GM12878 (cell line): Measurements from ENCODE around the gene HLA-B. TPM values are rescaled to one million over a fixed set of nuclear protein-coding genes. Genes with fewer than 3 reads are reported as not detected.

ENCODE experiments used
- BCLAF1 ChIP-seq: fragments of 450-650 bp; IDR thresholded peaks from 2 replicates; pipeline ENCODE4 v1.6.1; 2017; ENCODE audit warnings: antibody characterized with exemption, mild to moderate bottlenecking, moderate library complexity
- BMI1 ChIP-seq: fragments of 450-650 bp; IDR thresholded peaks from 2 replicates; pipeline ENCODE4 v1.6.1; 2016; ENCODE audit warnings: mild to moderate bottlenecking, moderate library complexity, borderline replicate concordance
- CHD1 ChIP-seq: IDR thresholded peaks from 2 replicates; pipeline ENCODE4 v1.6.1; 2012; ENCODE audit warnings: low read depth, low read length, improper control_type of control experiment
- DPF2 ChIP-seq: fragments of 450-650 bp; IDR thresholded peaks from 2 replicates; pipeline ENCODE4 v1.6.1; 2017; ENCODE audit warnings: mild to moderate bottlenecking
- E2F4 ChIP-seq: IDR thresholded peaks from 2 replicates; pipeline ENCODE4 v1.6.1; 2012; ENCODE audit warnings: low read depth, low read length, improper control_type of control experiment
- EED ChIP-seq: sonication (generic); IDR thresholded peaks from 2 replicates; pipeline ENCODE4 v1.6.1; 2016; ENCODE audit warnings: antibody characterized with exemption, low read depth
- ESRRA ChIP-seq: IDR thresholded peaks from 2 replicates; pipeline ENCODE4 v1.6.1; 2012; ENCODE audit warnings: mild to moderate bottlenecking, low read length, improper control_type of control experiment
- FOXK2 ChIP-seq: fragments of 450-650 bp; IDR thresholded peaks from 2 replicates; pipeline ENCODE4 v1.6.1; 2017; ENCODE audit warnings: mild to moderate bottlenecking, moderate library complexity
- IKZF1 ChIP-seq: fragments of 450-650 bp; conservative IDR thresholded peaks from 2 replicates; pipeline ENCODE4 v1.6.1; 2017; ENCODE audit warnings: antibody characterized with exemption, mild to moderate bottlenecking
- IRF4 ChIP-seq: IDR thresholded peaks from 2 replicates; pipeline ENCODE4 v1.6.1; 2011; ENCODE audit warnings: low read depth, low read length
- MEF2B ChIP-seq: fragments of 450-650 bp; IDR thresholded peaks from 2 replicates; pipeline ENCODE4 v1.6.1; 2018; ENCODE audit warnings: mild to moderate bottlenecking, moderate library complexity; ENCODE audit not compliant: partially characterized antibody, poor library complexity, severe bottlenecking
- NKRF ChIP-seq: fragments of 450-650 bp; conservative IDR thresholded peaks from 2 replicates; pipeline ENCODE4 v1.6.1; 2017; ENCODE audit warnings: mild to moderate bottlenecking, moderate library complexity
- NR2C1 ChIP-seq: fragments of 450-650 bp; IDR thresholded peaks from 2 replicates; pipeline ENCODE4 v1.6.1; 2017; ENCODE audit warnings: antibody characterized with exemption, mild to moderate bottlenecking, moderate library complexity
- PAX5 ChIP-seq: IDR thresholded peaks from 2 replicates; pipeline ENCODE4 v1.6.1; 2011; ENCODE audit warnings: low read depth, low read length, borderline replicate concordance
- PBX3 ChIP-seq: IDR thresholded peaks from 2 replicates; pipeline ENCODE4 v1.6.1; 2011; ENCODE audit warnings: mild to moderate bottlenecking, low read depth, low read length, moderate library complexity; ENCODE audit not compliant: insufficient replicate concordance
- PML ChIP-seq: IDR thresholded peaks from 2 replicates; pipeline ENCODE4 v1.6.1; 2012; ENCODE audit warnings: low read length, inconsistent platforms
- RUNX3 ChIP-seq: IDR thresholded peaks from 2 replicates; pipeline ENCODE4 v1.6.1; 2012; ENCODE audit warnings: low read length, inconsistent platforms
- SKIL ChIP-seq: fragments of 450-650 bp; IDR thresholded peaks from 2 replicates; pipeline ENCODE4 v1.6.1; 2017; ENCODE audit warnings: mild to moderate bottlenecking, low read depth, inconsistent platforms; ENCODE audit not compliant: poor library complexity, severe bottlenecking
- SMAD1 ChIP-seq: fragments of 450-650 bp; IDR thresholded peaks from 2 replicates; pipeline ENCODE4 v1.6.1; 2018; ENCODE audit warnings: mild to moderate bottlenecking, low read depth; ENCODE audit not compliant: partially characterized antibody
- SP1 ChIP-seq: IDR thresholded peaks from one replicate; pipeline ENCODE4 v1.6.1; 2011; ENCODE audit warnings: low read depth, low read length
- USF1 ChIP-seq: IDR thresholded peaks from 2 replicates; pipeline ENCODE4 v1.6.1; 2011; ENCODE audit warnings: borderline replicate concordance, low read depth, mild to moderate bottlenecking, moderate library complexity, mixed read lengths, low read length; ENCODE audit not compliant: insufficient read depth; ENCODE audit errors: extremely low read length
- YBX1 ChIP-seq: fragments of 450-650 bp; IDR thresholded peaks from 2 replicates; pipeline ENCODE4 v1.6.1; 2016; ENCODE audit warnings: antibody characterized with exemption
- polyA plus RNA-seq, 11 experiments: library from polyadenylated mRNA; depleted of rRNA in 4 of 11; unstranded in 6 of 11; stranded (reverse) in 5 of 11; fragments of >200 nt; fragmentation: Nextera tagmentation in 4 of 11; fragmentation: Illumina TruSeq in 1 of 11; extraction: Ambion mirVana in 4 of 11; extraction: Trizol in 1 of 11; gene quantifications; 1 replicate in 1 of 11; 2 replicates in 10 of 11; pipeline versions ENCODE4 v1.2.1 to v1.2.3, GENCODE V29; 2011 to 2016; ENCODE audit warnings: inconsistent platforms in 2 of 11, missing spikeins in 2 of 11, low read depth in 1 of 11
- total RNA-seq, 4 experiments: library from RNA; depleted of rRNA in 3 of 4; stranded (reverse); fragments of >200 nt in 3 of 4; fragmentation: Illumina TruSeq in 1 of 4; extraction: Trizol in 1 of 4; gene quantifications; 2 replicates each; pipeline versions ENCODE4 v1.2.1 to v1.2.3, GENCODE V29; 2013 to 2021

The HLA-B gene
- total and polyA plus RNA-seq, 10 of the 15 experiments (the other 5 are each of a cell fraction or from before 2014, with no cell fraction given) = 820 to 5,128 (median 3,370) TPM

GRCh38 chr6:31358302-31358701 lies 1.3 kb upstream of the HLA-B start (continued):
- TF ChIP-seq IKZF1 = no peak
- no peak for TF ChIP-seq MEF2B
- no peak for TF ChIP-seq E2F4
- TF ChIP-seq RUNX3 = peak; percentile 75
- TF ChIP-seq CHD1 = no peak
- no peak for TF ChIP-seq DPF2
- no peak for TF ChIP-seq SP1
- TF ChIP-seq IRF4 = peak; percentile 73
- TF ChIP-seq BCLAF1 = no peak
- no peak for TF ChIP-seq ESRRA
- no peak for TF ChIP-seq EED
- no peak for TF ChIP-seq BMI1
- no peak for TF ChIP-seq NR2C1
- no peak for TF ChIP-seq USF1
- TF ChIP-seq PML = 0 out of 2 replicates have a peak, but pooled peaks have one; percentile 24
- no peak for TF ChIP-seq PAX5
- TF ChIP-seq NKRF = no peak
- TF ChIP-seq SMAD1 = no peak
- no peak for TF ChIP-seq SKIL
- no peak for TF ChIP-seq FOXK2
- TF ChIP-seq PBX3 = no peak
- no peak for TF ChIP-seq YBX1
